Right cardiac atrium (tissue), 5 donors: ENCODE results near the gene PHF2. TPM values are rescaled to one million over a fixed set of nuclear protein-coding genes. Genes with fewer than 3 reads are reported as not detected.

Experiments used
- ATAC-seq, 2 donors: fragments of 200-7000 bp; cut with Tn5 transposase; one replicate each; pipeline versions ENCODE4 v1.8.0 to v1.9.1; 2020; ENCODE audit warnings: moderate library complexity in 2 of 2, mild to moderate bottlenecking in 1 of 2
- DNase-seq, 3 donors: peaks; one replicate each; pipeline ENCODE4 v3.0.0-alpha.2; 2020
- H3K27ac ChIP-seq: one replicate; pipeline ENCODE4 v1.5.1; 2013; ENCODE audit warnings: mild to moderate bottlenecking, low read length, control low read depth, moderate library complexity
- H3K27me3 ChIP-seq: one replicate; pipeline ENCODE4 v1.6.1; 2013; ENCODE audit not compliant: control insufficient read depth, insufficient read depth
- H3K4me1 ChIP-seq: one replicate; pipeline ENCODE4 v1.6.1; 2013; ENCODE audit warnings: low read length; ENCODE audit not compliant: control insufficient read depth, insufficient read depth
- H3K4me3 ChIP-seq: one replicate; pipeline ENCODE4 v1.5.1; 2013; ENCODE audit warnings: low read length, control low read depth
- H3K9me3 ChIP-seq: one replicate; pipeline ENCODE4 v1.6.1; 2013; ENCODE audit warnings: low read length; ENCODE audit not compliant: control insufficient read depth
- WGBS: extraction: QIAGEN DNeasy Blood & Tissue Kit; methylation state at CpG from one replicate; pipeline ENCODE4 v1.1.7; 2013; 5-methylcytosine and 5-hydroxymethylcytosine counted together
- intact Hi-C, 4 donors: fragments of 100-400 bp; cut with DNase I; formaldehyde crosslinking; loops; one replicate each; pipeline versions ENCODE4 v1.11.0 to v1.14.0; 2022 to 2023
- microRNA-seq, 2 donors: library from miRNA; unstranded; fragments of <30 nt; microRNA quantifications; one replicate each; pipeline ENCODE4 v1.2.0, GENCODE V29; 2020 to 2021
- polyA plus RNA-seq: library from polyadenylated mRNA; stranded (reverse); fragments of 200-250 nt; gene quantifications from one replicate; pipeline ENCODE4 v1.2.3, GENCODE V29; 2013
- total RNA-seq, 4 donors: library from RNA; stranded (reverse); fragmentation: NEBNext Ultra II Directional; extraction: Animal tissue kit (Norgen Biotek cat#: 25700); gene quantifications; one replicate each; pipeline ENCODE4 v1.2.1, GENCODE V29; 2021
- donor health status: healthy with polysubstance abuse.
- donor health status: DM: no; HTN: yes; CAD: no.
- donor health status: DM: no; HTN: no; CAD: no.
- donor health status: DM: no; HTN: yes; CAD: no; lungs with severe emphysema.
- donor health status: DM: yes; HTN: yes; CAD: no.

PHF2 gene
- total and polyA plus RNA-seq, 5 donors: 28.3 to 32.4 (median 31.4) TPM

GRCh38 chr9:93726147-93726546 lies 149.8 kb downstream of the PHF2 start:
- DNase-seq: no peak
- Histone ChIP-seq H3K4me1 (no peaks in the 10 kb centered on the region), H3K27ac (no peak overlapping the region), H3K27me3 (no peaks in the 10 kb centered on the region), H3K9me3 (no peaks in the 10 kb centered on the region), H3K4me3 (no peak overlapping the region)
- intact Hi-C loops: no loop called here
- no peak for ATAC-seq
- 80% methylated on average over 7 of the region's 7 CpGs for WGBS

Small RNA genes within 50 kb of the gene (microRNA-seq; reads per million reads assigned to microRNA genes)
- 0 reads per million in 2 donors for gene MIR548AU

Other genes with a start within 250 kb of the PHF2 start
- gene FAM120A, start 124.9 kb upstream of the PHF2 start, total RNA-seq: 100 to 1,000 TPM in 1 of 4 donors, 10 to 100 TPM in 3; 77.8 to 111 (median 90.2) TPM
- 42.3 TPM for gene FAM120A, start 124.9 kb upstream of the PHF2 start, polyA plus RNA-seq
- gene FAM120AOS, start 123.0 kb upstream of the PHF2 start, total RNA-seq: 10 to 100 TPM; 38.2 to 45.6 (median 41.2) TPM
- gene FAM120AOS, start 123.0 kb upstream of the PHF2 start, polyA plus RNA-seq: 39.8 TPM